ENCODE results near the gene TMEM134. TPM values are rescaled to one million over a fixed set of nuclear protein-coding genes. Genes with fewer than 3 reads are reported as not detected.

Gene TMEM134
- total RNA-seq, 4 donors from 2014 or later: 69.0 to 138 (median 95.8) TPM

GRCh38 chr11:67422891-67423290, 46.2 kb downstream of the TMEM134 start:
- TF ChIP-seq CTCF (IDR thresholded peaks at IDR 0.05): no peak
- TF ChIP-seq POLR2A (IDR thresholded peaks at IDR 0.05): no peak
- no peaks in the 10 kb centered on the region for H3K9me3 ChIP-seq
- no peak overlapping the region for H3K4me3 ChIP-seq (replicated peaks in 1 of 3)

GRCh38 chr11:67421430-67422031, 47.5 kb downstream of the TMEM134 start:
- Histone ChIP-seq H3K9me3 (no peaks in the 10 kb centered on the region), H3K27me3 (no peaks in the 10 kb centered on the region), H3K4me1 (peaks cover 9 to 44% of the 10 kb centered on the region in 2 donors), H3K27ac (peak overlapping the region in 1 of 3 donors; percentile 80), H3K4me3 (replicated peaks in 1 of 3) (peak overlapping the region in 1 of 3 donors; percentile 54), H3K36me3 (no peaks in the 10 kb centered on the region)
- 70 to 78% methylated on average over 22 of the region's 22 CpGs for WGBS, 2 donors
- intact Hi-C loops (cut with DNase I): loop anchor here (5.0 kb wide), 1 partner anchor 46 kb away; the partner anchor contains the start of gene TMEM134
- TF ChIP-seq CTCF (IDR thresholded peaks at IDR 0.05) (no peak), POLR2A (IDR thresholded peaks at IDR 0.05) (no peak)
- no peak for DNase-seq

More at GRCh38 chr11:67422891-67423290, 46.2 kb downstream of the TMEM134 start:
- 74 to 80% methylated on average over 6 of the region's 6 CpGs for WGBS, 2 donors
- DNase-seq: no peak
- H3K27ac ChIP-seq: no peak overlapping the region
- no peaks in the 10 kb centered on the region for H3K27me3 ChIP-seq
- H3K36me3 ChIP-seq: no peaks in the 10 kb centered on the region
- intact Hi-C loops (cut with DNase I): loop anchor here (5.0 kb wide), 1 partner anchor 44 kb away; the partner anchor contains the start of gene TMEM134
- H3K4me1 ChIP-seq: peaks cover 7 to 36% of the 10 kb centered on the region in 2 donors

GRCh38 chr11:67420646-67421429, 48.2 kb downstream of the TMEM134 start:
- Histone ChIP-seq H3K36me3 (no peaks in the 10 kb centered on the region), H3K4me1 (peaks cover 14 to 51% of the 10 kb centered on the region in 2 donors), H3K27ac (peak overlapping the region; percentile 58 to 84 (median 80)), H3K4me3 (replicated peaks in 1 of 3) (peak overlapping the region; percentile 49 to 60 (median 54)), H3K9me3 (no peaks in the 10 kb centered on the region), H3K27me3 (no peaks in the 10 kb centered on the region)
- peak; percentile 97 for DNase-seq
- WGBS, 2 donors: 1% methylated on average over 17 to 21 of the region's 97 CpGs
- intact Hi-C loops (cut with DNase I): loop anchor here (5.0 kb wide), 1 partner anchor 46 kb away; the partner anchor contains the start of gene TMEM134
- TF ChIP-seq POLR2A (IDR thresholded peaks at IDR 0.05): peak; percentile 21 to 87
- peak in 1 of 6 experiments; percentile 27 for TF ChIP-seq CTCF (IDR thresholded peaks at IDR 0.05)

- Histone ChIP-seq H3K4me3 (replicated peaks in 1 of 3) (peak overlapping the region in 2 of 3 donors; percentile 49 to 54), H3K9me3 (no peaks in the 10 kb centered on the region), H3K27me3 (no peaks in the 10 kb centered on the region), H3K4me1 (peaks cover 16 to 56% of the 10 kb centered on the region in 2 donors), H3K36me3 (no peaks in the 10 kb centered on the region), H3K27ac (peak overlapping the region; percentile 58 to 84 (median 80))
- intact Hi-C loops (cut with DNase I): loop anchor here (5.0 kb wide), 1 partner anchor 47 kb away; the partner anchor contains the start of gene TMEM134
- WGBS, 2 donors: 22% methylated on average over 3 of the region's 15 CpGs; no CpG with 5 or more reads in 1 of the 2 donors
- no peak for TF ChIP-seq CTCF (IDR thresholded peaks at IDR 0.05)
- TF ChIP-seq POLR2A (IDR thresholded peaks at IDR 0.05): no peak
- DNase-seq: no peak
Measured at GRCh38 chr11:67420147-67420645, 48.9 kb downstream of the TMEM134 start.

All from thyroid gland (tissue), 4 donors.